Activated CD4-positive, alpha-beta T cell treated with anti-CD3 and anti-CD28 coated beads, Interleukin-2, amount 10 ng/mL, durations not matched to agents 7 days and 5 days (primary cell): ENCODE data around the gene TFIP11. TPM values are rescaled to one million over a fixed set of nuclear protein-coding genes. Genes with fewer than 3 reads are reported as not detected.

Experiments
- CTCF ChIA-PET: fragments of 350-600 bp; sonication (Branson Sonifier 250); formaldehyde crosslinking; loops from one replicate; lab custom pipeline; 2021; ENCODE audit warnings: antibody characterized with exemption; lab: Charles Lee
- POLR2A ChIA-PET: fragments of 350-600 bp; sonication (Branson Sonifier 250); formaldehyde crosslinking; loops from one replicate; lab custom pipeline; 2021; ENCODE audit warnings: antibody characterized with exemption; lab: Charles Lee
- DNase-seq: peaks from one replicate; pipeline ENCODE4 v3.0.0-alpha.2; 2020
- H3K27ac Mint-ChIP-seq: one replicate; pipeline ENCODE4 v1.8.0; 2021; ENCODE audit warnings: mild to moderate bottlenecking, moderate library complexity, mixed read lengths
- H3K27me3 Mint-ChIP-seq: one replicate; pipeline ENCODE4 v1.8.0; 2021; ENCODE audit warnings: mixed read lengths
- H3K36me3 Mint-ChIP-seq: one replicate; pipeline ENCODE4 v1.8.0; 2021; ENCODE audit warnings: low read depth, mixed read lengths
- H3K4me1 Mint-ChIP-seq: one replicate; pipeline ENCODE4 v1.8.0; 2021; ENCODE audit warnings: mixed read lengths
- H3K4me3 Mint-ChIP-seq: one replicate; pipeline ENCODE4 v1.8.0; 2021; ENCODE audit warnings: mild to moderate bottlenecking, moderate library complexity, mixed read lengths
- H3K9me3 Mint-ChIP-seq: one replicate; pipeline ENCODE4 v1.8.0; 2021; ENCODE audit warnings: mixed read lengths
- total RNA-seq, 2 experiments: library from RNA; stranded (reverse); gene quantifications; one replicate each; pipeline ENCODE4 v1.2.3, GENCODE V29; 2021

Gene TFIP11
- total RNA-seq, 2 experiments from 2014 or later: 52.5 to 58.5 TPM

- ChIA-PET CTCF (no interaction called here), POLR2A (no interaction called here)
- H3K36me3 Mint-ChIP-seq: peaks cover 47% of the 10 kb centered on the region
- H3K27me3 Mint-ChIP-seq: no peaks in the 10 kb centered on the region
- no peak overlapping the region for H3K4me3 Mint-ChIP-seq
- no peak for DNase-seq
- H3K27ac Mint-ChIP-seq: no peak overlapping the region
- no peaks in the 10 kb centered on the region for H3K9me3 Mint-ChIP-seq
- peaks cover 30% of the 10 kb centered on the region for H3K4me1 Mint-ChIP-seq
Measured at GRCh38 chr22:26489447-26490036, 22.7 kb downstream of the TFIP11 start.

GRCh38 chr22:26487996-26488395 is 24.3 kb downstream of the TFIP11 start:
- H3K4me1 Mint-ChIP-seq: peaks cover 26% of the 10 kb centered on the region
- peaks cover 34% of the 10 kb centered on the region for H3K36me3 Mint-ChIP-seq
- CTCF ChIA-PET: interaction anchor here (1.5 kb wide), 1 partner anchor 14 kb away, joined by 4 read pairs; no protein-coding TSS in a partner anchor
- no peak overlapping the region for H3K27ac Mint-ChIP-seq
- no peaks in the 10 kb centered on the region for H3K27me3 Mint-ChIP-seq
- no peak overlapping the region for H3K4me3 Mint-ChIP-seq
- POLR2A ChIA-PET: no interaction called here
- H3K9me3 Mint-ChIP-seq: no peaks in the 10 kb centered on the region
- DNase-seq: no peak

GRCh38 chr22:26486394-26486793 is 25.9 kb downstream of the TFIP11 start:
- no peak for DNase-seq
- POLR2A ChIA-PET: no interaction called here

GRCh38 chr22:26485806-26486390 is 26.4 kb downstream of the TFIP11 start:
- ChIA-PET CTCF (no interaction called here), POLR2A (no interaction called here)
- DNase-seq: no peak
- Mint-ChIP-seq H3K36me3 (peaks cover 25% of the 10 kb centered on the region), H3K27me3 (no peaks in the 10 kb centered on the region), H3K4me1 (peaks cover 47% of the 10 kb centered on the region), H3K9me3 (no peaks in the 10 kb centered on the region), H3K4me3 (peak overlapping the region; percentile 53), H3K27ac (peak overlapping the region; percentile 10)

More at GRCh38 chr22:26486394-26486793, 25.9 kb downstream of the TFIP11 start:
- no peaks in the 10 kb centered on the region for H3K9me3 Mint-ChIP-seq
- CTCF ChIA-PET: no interaction called here
- peaks cover 25% of the 10 kb centered on the region for H3K36me3 Mint-ChIP-seq
- H3K27ac Mint-ChIP-seq: peak overlapping the region; percentile 10
- peaks cover 42% of the 10 kb centered on the region for H3K4me1 Mint-ChIP-seq
- H3K27me3 Mint-ChIP-seq: no peaks in the 10 kb centered on the region
- H3K4me3 Mint-ChIP-seq: no peak overlapping the region

GRCh38 chr22:26485013-26485412 is 27.3 kb downstream of the TFIP11 start:
- H3K9me3 Mint-ChIP-seq: no peaks in the 10 kb centered on the region
- peak overlapping the region; percentile 92 for H3K4me3 Mint-ChIP-seq
- peaks cover 55% of the 10 kb centered on the region for H3K4me1 Mint-ChIP-seq
- H3K27me3 Mint-ChIP-seq: no peaks in the 10 kb centered on the region
- H3K27ac Mint-ChIP-seq: peak overlapping the region; percentile 61
- ChIA-PET CTCF (interaction anchor here (1.4 to 4.5 kb wide), 4 partner anchors 10 to 38 kb away, joined by 3 to 23 read pairs (median 4); no protein-coding TSS in a partner anchor), POLR2A (no interaction called here)
- no peak for DNase-seq
- H3K36me3 Mint-ChIP-seq: peaks cover 22% of the 10 kb centered on the region

- peak overlapping the region; percentile 97 for H3K27ac Mint-ChIP-seq
- peaks cover 26% of the 10 kb centered on the region for H3K36me3 Mint-ChIP-seq
- peak overlapping the region; percentile 92 for H3K4me3 Mint-ChIP-seq
- no peaks in the 10 kb centered on the region for H3K27me3 Mint-ChIP-seq
- DNase-seq: no peak
- H3K9me3 Mint-ChIP-seq: no peaks in the 10 kb centered on the region
- ChIA-PET POLR2A (interaction anchor here (0.7 kb wide), 1 partner anchor 15 kb away, joined by 7 read pairs; no protein-coding TSS in a partner anchor), CTCF (interaction anchor here (1.4 to 4.5 kb wide), 4 partner anchors 10 to 38 kb away, joined by 3 to 23 read pairs (median 4); no protein-coding TSS in a partner anchor)
- peaks cover 61% of the 10 kb centered on the region for H3K4me1 Mint-ChIP-seq
Measured at GRCh38 chr22:26484360-26484706, 27.9 kb downstream of the TFIP11 start.

GRCh38 chr22:26483439-26484359 is 28.6 kb downstream of the TFIP11 start, which contains the start of the genes HPS4 and SRRD:
TSS of gene HPS4 (minus strand) at chr22:26483783. CDS start at chr22:26481762, 2,021 bp downstream.
TSS of gene SRRD (plus strand) at chr22:26483877. CDS start at chr22:26483891, 14 bp downstream.
- DNase-seq: peak; percentile 91
- Mint-ChIP-seq H3K27ac (peak within 1 kb of the TSS; percentile 97), H3K36me3 (peaks cover 26% of the 10 kb centered on the region), H3K9me3 (no peaks in the 10 kb centered on the region), H3K27me3 (no peaks in the 10 kb centered on the region), H3K4me1 (peaks cover 68% of the 10 kb centered on the region), H3K4me3 (peak within 1 kb of the TSS; percentile 92)
- ChIA-PET POLR2A (interaction anchor here (0.7 kb wide), 1 partner anchor 15 kb away, joined by 7 read pairs; no protein-coding TSS in a partner anchor), CTCF (interaction anchor here (0.5 to 4.5 kb wide), 8 partner anchors 11 to 195 kb away, joined by 3 to 23 read pairs (median 4); no protein-coding TSS in a partner anchor)

GRCh38 chr22:26483043-26483438 is 29.2 kb downstream of the TFIP11 start:
- Mint-ChIP-seq H3K4me3 (peak overlapping the region; percentile 92), H3K27ac (peak overlapping the region; percentile 97), H3K4me1 (peaks cover 69% of the 10 kb centered on the region), H3K36me3 (peaks cover 22% of the 10 kb centered on the region), H3K9me3 (no peaks in the 10 kb centered on the region), H3K27me3 (no peaks in the 10 kb centered on the region)
- ChIA-PET POLR2A (no interaction called here), CTCF (interaction anchor here (1.0 to 4.5 kb wide), 7 partner anchors 10 to 196 kb away, joined by 3 to 23 read pairs (median 4); no protein-coding TSS in a partner anchor)
- DNase-seq: no peak

GRCh38 chr22:26482161-26482560 is 30.1 kb downstream of the TFIP11 start:
- Mint-ChIP-seq H3K27me3 (no peaks in the 10 kb centered on the region), H3K36me3 (peaks cover 24% of the 10 kb centered on the region), H3K27ac (peak overlapping the region; percentile 97), H3K4me3 (peak overlapping the region; percentile 92), H3K9me3 (no peaks in the 10 kb centered on the region), H3K4me1 (peaks cover 77% of the 10 kb centered on the region)
- POLR2A ChIA-PET: no interaction called here
- CTCF ChIA-PET: interaction anchor here (0.8 to 4.5 kb wide), 6 partner anchors 9 to 192 kb away, joined by 3 to 23 read pairs (median 4); no protein-coding TSS in a partner anchor
- DNase-seq: no peak

- Mint-ChIP-seq H3K4me1 (peaks cover 82% of the 10 kb centered on the region), H3K4me3 (peak overlapping the region; percentile 92), H3K9me3 (no peaks in the 10 kb centered on the region), H3K27me3 (no peaks in the 10 kb centered on the region), H3K27ac (peak overlapping the region; percentile 97), H3K36me3 (peaks cover 24% of the 10 kb centered on the region)
- no peak for DNase-seq
- ChIA-PET POLR2A (no interaction called here), CTCF (interaction anchor here (0.7 to 4.5 kb wide), 8 partner anchors 8 to 192 kb away, joined by 3 to 23 read pairs (median 3); no protein-coding TSS in a partner anchor)
Measured at GRCh38 chr22:26481694-26482093, 30.6 kb downstream of the TFIP11 start.

- peaks cover 24% of the 10 kb centered on the region for H3K36me3 Mint-ChIP-seq
- CTCF ChIA-PET: interaction anchor here (0.7 to 4.5 kb wide), 7 partner anchors 8 to 193 kb away, joined by 3 to 23 read pairs (median 3); no protein-coding TSS in a partner anchor
- H3K27ac Mint-ChIP-seq: peak overlapping the region; percentile 97
- POLR2A ChIA-PET: no interaction called here
- peaks cover 82% of the 10 kb centered on the region for H3K4me1 Mint-ChIP-seq
- no peak for DNase-seq
- H3K4me3 Mint-ChIP-seq: peak overlapping the region; percentile 6
- no peaks in the 10 kb centered on the region for H3K27me3 Mint-ChIP-seq
- H3K9me3 Mint-ChIP-seq: no peaks in the 10 kb centered on the region
Measured at GRCh38 chr22:26481112-26481693, 31.1 kb downstream of the TFIP11 start.

- Mint-ChIP-seq H3K9me3 (no peaks in the 10 kb centered on the region), H3K4me3 (peak overlapping the region; percentile 24), H3K36me3 (peaks cover 24% of the 10 kb centered on the region), H3K27me3 (no peaks in the 10 kb centered on the region), H3K27ac (peak overlapping the region; percentile 88), H3K4me1 (peaks cover 76% of the 10 kb centered on the region)
- ChIA-PET CTCF (interaction anchor here (1.2 kb wide), 2 partner anchors 10 to 192 kb away, joined by 3 to 4 read pairs; no protein-coding TSS in a partner anchor), POLR2A (no interaction called here)
- DNase-seq: no peak
Measured at GRCh38 chr22:26480611-26480932, 31.7 kb downstream of the TFIP11 start.
